ENCODE results near the gene PTDSS2. TPM values are rescaled to one million over a fixed set of nuclear protein-coding genes. Genes with fewer than 3 reads are reported as not detected.

The PTDSS2 gene
- total and polyA plus RNA-seq, 2 of the 13 experiments (the other 11 are each of a cell fraction or from before 2014, with no cell fraction given), result 21.7 to 26.4 TPM

GRCh38 chr11:535519-536454, 85.7 kb downstream of the PTDSS2 start, which contains the start of gene HRAS (continued):
- TF ChIP-seq ZNF773 (CRISPR knock-in tag; IDR thresholded peaks at IDR 0.05; ENCODE audit: borderline replicate concordance), result peak; percentile 63; the same call in 1 of the 2 replicates
- TF ChIP-seq MYC (CRISPR knock-in tag; IDR thresholded peaks at IDR 0.05; ENCODE audit: borderline replicate concordance), result peak; percentile 33; the same call in 1 of the 2 replicates
- peak; percentile 50 for TF ChIP-seq ZNF883 (CRISPR knock-in tag; IDR thresholded peaks at IDR 0.05; ENCODE audit: not compliant biosample characterization)
- TF ChIP-seq ZIK1 (CRISPR knock-in tag; IDR thresholded peaks at IDR 0.05; ENCODE audit: borderline replicate concordance, low read depth), result 0 out of 2 replicates have a peak, but pooled peaks have one; percentile 38
- TF ChIP-seq NR2F6 (IDR thresholded peaks at IDR 0.05), result no peak
- TF ChIP-seq NR2F6 (CRISPR knock-in tag; IDR thresholded peaks at IDR 0.05), result peak; percentile 32; the same call in 1 of the 2 replicates
- TF ChIP-seq POLR2G (IDR thresholded peaks at IDR 0.05; ENCODE audit: low read depth, low read length), result peak; percentile 88
- no peak for TF ChIP-seq TCF12 (IDR thresholded peaks at IDR 0.05)
- TF ChIP-seq TCF12 (CRISPR knock-in tag; IDR thresholded peaks at IDR 0.05), result no peak
- 0 out of 2 replicates have a peak, but pooled peaks have one; percentile 49 for TF ChIP-seq ZNF550 (CRISPR knock-in tag; IDR thresholded peaks at IDR 0.05; ENCODE audit: borderline replicate concordance)
- TF ChIP-seq ZNF761 (CRISPR knock-in tag; conservative IDR thresholded peaks at IDR 0.05), result no peak
- TF ChIP-seq ZNF576 (CRISPR knock-in tag; IDR thresholded peaks at IDR 0.05), result no peak
- TF ChIP-seq ZNF441 (CRISPR knock-in tag; IDR thresholded peaks at IDR 0.05; ENCODE audit: borderline replicate concordance), result no peak; the same call in 1 of the 2 replicates
- peak; percentile 19; the same call in 1 of the 3 replicates for TF ChIP-seq MXI1 (IDR thresholded peaks at IDR 0.05; ENCODE audit: borderline replicate concordance, low read depth, low read length)
- TF ChIP-seq ZNF7 (CRISPR knock-in tag; IDR thresholded peaks at IDR 0.05), result no peak
- TF ChIP-seq CEBPG (CRISPR knock-in tag; IDR thresholded peaks at IDR 0.05), result no peak
- no peak for TF ChIP-seq THYN1 (CRISPR knock-in tag; IDR thresholded peaks at IDR 0.05; ENCODE audit: borderline replicate concordance, low read depth)
- no peak for TF ChIP-seq TCF7 (IDR thresholded peaks at IDR 0.05; ENCODE audit: low read depth)
- TF ChIP-seq, protein P1, sequence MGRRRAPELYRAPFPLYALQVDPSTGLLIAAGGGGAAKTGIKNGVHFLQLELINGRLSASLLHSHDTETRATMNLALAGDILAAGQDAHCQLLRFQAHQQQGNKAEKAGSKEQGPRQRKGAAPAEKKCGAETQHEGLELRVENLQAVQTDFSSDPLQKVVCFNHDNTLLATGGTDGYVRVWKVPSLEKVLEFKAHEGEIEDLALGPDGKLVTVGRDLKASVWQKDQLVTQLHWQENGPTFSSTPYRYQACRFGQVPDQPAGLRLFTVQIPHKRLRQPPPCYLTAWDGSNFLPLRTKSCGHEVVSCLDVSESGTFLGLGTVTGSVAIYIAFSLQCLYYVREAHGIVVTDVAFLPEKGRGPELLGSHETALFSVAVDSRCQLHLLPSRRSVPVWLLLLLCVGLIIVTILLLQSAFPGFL (CRISPR knock-in tag; IDR thresholded peaks at IDR 0.05), result 0 out of 2 replicates have a peak, but pooled peaks have one; percentile 53
- TF ChIP-seq SAFB2 (CRISPR knock-in tag; IDR thresholded peaks at IDR 0.05; ENCODE audit: borderline replicate concordance, low read depth), result no peak
- TF ChIP-seq SALL2 (CRISPR knock-in tag; IDR thresholded peaks at IDR 0.05), result peak; percentile 71
- no peak for TF ChIP-seq BRF2 (CRISPR knock-in tag; IDR thresholded peaks at IDR 0.05)
- TF ChIP-seq SRSF1 (optimal IDR thresholded peaks at IDR 0.05; ENCODE audit: low read depth, low read length), result peak; percentile 83
- TF ChIP-seq TAF15 (IDR thresholded peaks at IDR 0.05; ENCODE audit: low read depth, low read length, poor library complexity, severe bottlenecking), result no peak
- TF ChIP-seq, protein P2, sequence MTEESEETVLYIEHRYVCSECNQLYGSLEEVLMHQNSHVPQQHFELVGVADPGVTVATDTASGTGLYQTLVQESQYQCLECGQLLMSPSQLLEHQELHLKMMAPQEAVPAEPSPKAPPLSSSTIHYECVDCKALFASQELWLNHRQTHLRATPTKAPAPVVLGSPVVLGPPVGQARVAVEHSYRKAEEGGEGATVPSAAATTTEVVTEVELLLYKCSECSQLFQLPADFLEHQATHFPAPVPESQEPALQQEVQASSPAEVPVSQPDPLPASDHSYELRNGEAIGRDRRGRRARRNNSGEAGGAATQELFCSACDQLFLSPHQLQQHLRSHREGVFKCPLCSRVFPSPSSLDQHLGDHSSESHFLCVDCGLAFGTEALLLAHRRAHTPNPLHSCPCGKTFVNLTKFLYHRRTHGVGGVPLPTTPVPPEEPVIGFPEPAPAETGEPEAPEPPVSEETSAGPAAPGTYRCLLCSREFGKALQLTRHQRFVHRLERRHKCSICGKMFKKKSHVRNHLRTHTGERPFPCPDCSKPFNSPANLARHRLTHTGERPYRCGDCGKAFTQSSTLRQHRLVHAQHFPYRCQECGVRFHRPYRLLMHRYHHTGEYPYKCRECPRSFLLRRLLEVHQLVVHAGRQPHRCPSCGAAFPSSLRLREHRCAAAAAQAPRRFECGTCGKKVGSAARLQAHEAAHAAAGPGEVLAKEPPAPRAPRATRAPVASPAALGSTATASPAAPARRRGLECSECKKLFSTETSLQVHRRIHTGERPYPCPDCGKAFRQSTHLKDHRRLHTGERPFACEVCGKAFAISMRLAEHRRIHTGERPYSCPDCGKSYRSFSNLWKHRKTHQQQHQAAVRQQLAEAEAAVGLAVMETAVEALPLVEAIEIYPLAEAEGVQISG (CRISPR knock-in tag; IDR thresholded peaks at IDR 0.05), result peak; percentile 66
